Hepatocyte (in vitro differentiated cells): ENCODE measurements around the gene SYTL1.

Source experiments
- CTCF ChIP-seq: fragments of 200-600 bp; sonication (generic); IDR thresholded peaks from 2 replicates; pipeline ENCODE4 v1.5.1; 2016; ENCODE audit warnings: antibody characterized with exemption, mild to moderate bottlenecking; ENCODE audit not compliant: poor library complexity
- EZH2phosphoT487 ChIP-seq: fragments of 200-600 bp; sonication (generic); IDR thresholded peaks from one replicate; pipeline ENCODE4 v1.6.1; 2018; ENCODE audit warnings: antibody characterized with exemption, mild to moderate bottlenecking, low read depth, moderate library complexity; ENCODE audit not compliant: unreplicated experiment, severe bottlenecking

DNA sequence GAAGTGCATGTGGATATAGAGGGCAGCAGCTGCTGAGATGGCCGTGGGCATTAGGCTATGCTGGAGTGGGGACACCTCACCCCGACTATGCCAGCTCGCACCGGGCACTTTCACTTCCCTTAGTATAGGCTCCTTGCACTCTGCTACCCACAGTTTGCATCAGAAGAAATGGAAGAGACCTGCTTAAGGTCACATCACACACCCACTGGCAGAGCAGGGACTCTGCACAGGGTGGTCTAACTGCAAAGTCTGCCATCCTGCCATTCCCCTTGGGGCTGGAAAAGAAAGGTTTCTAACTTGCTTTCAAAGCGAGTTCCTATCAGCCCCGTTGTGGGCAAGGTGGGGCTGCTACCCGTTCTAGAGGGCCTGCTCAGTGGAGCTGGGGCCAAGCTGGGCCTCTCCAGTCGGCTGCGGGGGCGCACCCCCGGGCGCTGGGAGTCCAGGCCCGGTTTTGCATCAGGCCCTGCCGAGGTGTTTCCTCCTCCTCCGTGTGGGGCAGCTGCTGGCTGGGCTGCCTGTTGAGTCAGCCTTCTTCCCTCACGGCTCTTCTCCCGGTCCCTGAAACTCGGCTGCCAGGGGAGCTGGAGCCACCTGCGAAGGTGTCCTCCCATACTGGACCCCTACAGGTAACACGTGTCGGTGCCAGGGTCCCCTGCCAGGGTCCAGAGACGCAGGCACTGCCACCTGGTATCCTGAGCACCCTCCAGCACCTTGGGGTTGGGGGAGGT lies at the start of gene SYTL1:
- no peak for TF ChIP-seq CTCF
- TF ChIP-seq EZH2phosphoT487 = no peak
